Neural cell (in vitro differentiated cells): ENCODE data around the gene NAV1. TPM values are rescaled to one million over a fixed set of nuclear protein-coding genes. Genes with fewer than 3 reads are reported as not detected.

Source experiments
- H2AFZ ChIP-seq: fragments of 200-600, 300-800 bp; sonication (generic), shearing (Covaris generic); 2 replicates; pipeline ENCODE4 v1.6.0; 2014; ENCODE audit warnings: low read depth, mild to moderate bottlenecking, antibody characterized with exemption, low read length, moderate library complexity
- H3F3A ChIP-seq: fragments of 200-600 bp; shearing (Covaris generic); 2 replicates; pipeline ENCODE4 v1.6.1; 2016; ENCODE audit warnings: mild to moderate bottlenecking, moderate library complexity, mixed read lengths, antibody characterized with exemption, low read length; ENCODE audit not compliant: insufficient read depth, poor library complexity, severe bottlenecking
- H3K27ac ChIP-seq: fragments of 200-600, 300-800 bp; sonication (generic), shearing (Covaris generic); 2 replicates; pipeline ENCODE4 v1.5.1; 2014; ENCODE audit warnings: mild to moderate bottlenecking, low read length, moderate library complexity
- H3K27me3 ChIP-seq: fragments of 300-800, 200-600 bp; sonication (generic), shearing (Covaris generic); 2 replicates; pipeline ENCODE4 v1.6.0; 2014; ENCODE audit warnings: mild to moderate bottlenecking, low read depth, low read length, moderate library complexity; ENCODE audit not compliant: insufficient read depth
- H3K36me3 ChIP-seq: fragments of 300-800, 200-600 bp; sonication (generic), shearing (Covaris generic); 2 replicates; pipeline ENCODE4 v1.5.1; 2014; ENCODE audit warnings: mild to moderate bottlenecking, antibody characterized with exemption, low read length, moderate library complexity; ENCODE audit not compliant: insufficient read depth
- H3K4me2 ChIP-seq: fragments of 300-800, 200-600 bp; sonication (generic), shearing (Covaris generic); 2 replicates; pipeline ENCODE4 v1.6.0; 2014; ENCODE audit warnings: mild to moderate bottlenecking, low read length
- H3K4me3 ChIP-seq: fragments of 300-800, 200-600 bp; sonication (generic), shearing (Covaris generic); 2 replicates; pipeline ENCODE4 v1.5.1; 2014; ENCODE audit warnings: mild to moderate bottlenecking, low read length, moderate library complexity
- H3K79me2 ChIP-seq: fragments of 200-600 bp; shearing (Covaris generic); replicated peaks from 2 replicates; pipeline ENCODE4 v1.6.0; 2014; ENCODE audit warnings: mild to moderate bottlenecking, low read length, moderate library complexity; ENCODE audit not compliant: insufficient read depth
- H3K9ac ChIP-seq: fragments of 300-800, 200-600 bp; sonication (generic), shearing (Covaris generic); 2 replicates; pipeline ENCODE4 v1.6.1; 2016; ENCODE audit warnings: mild to moderate bottlenecking, low read length, mixed read lengths
- H3K9me2 ChIP-seq: fragments of 200-600 bp; shearing (Covaris generic); 2 replicates; pipeline ENCODE4 v1.6.1; 2016; ENCODE audit warnings: mild to moderate bottlenecking, low read length, mixed read lengths; ENCODE audit not compliant: insufficient read depth
- H3K9me3 ChIP-seq: fragments of 200-600, 300-800 bp; sonication (generic), shearing (Covaris generic); 2 replicates; pipeline ENCODE4 v1.6.1; 2016; ENCODE audit warnings: mild to moderate bottlenecking, mixed run types, low read length, moderate library complexity, mixed read lengths
- H4K20me1 ChIP-seq: fragments of 200-600 bp; shearing (Covaris generic); 2 replicates; pipeline ENCODE4 v1.6.1; 2016; ENCODE audit warnings: mild to moderate bottlenecking, mixed run types; ENCODE audit not compliant: insufficient read depth
- CTCF ChIP-seq: fragments of 450-650 bp; IDR thresholded peaks from 2 replicates; pipeline ENCODE4 v1.5.1; 2014; ENCODE audit warnings: antibody characterized with exemption, mild to moderate bottlenecking, moderate library complexity; ENCODE audit not compliant: poor library complexity, severe bottlenecking
- EP300 ChIP-seq: fragments of 450-650 bp; conservative IDR thresholded peaks from 2 replicates; pipeline ENCODE4 v1.6.1; 2014; ENCODE audit warnings: antibody characterized with exemption, mild to moderate bottlenecking, moderate library complexity; ENCODE audit not compliant: poor library complexity, severe bottlenecking
- EZH2 ChIP-seq: fragments of 200-600, 300-800 bp; shearing (Covaris generic), sonication (generic); IDR thresholded peaks from 2 replicates; pipeline ENCODE4 v1.6.1; 2014; ENCODE audit warnings: antibody characterized with exemption, low read length, borderline replicate concordance, mild to moderate bottlenecking; ENCODE audit not compliant: insufficient read depth, poor library complexity, severe bottlenecking
- MXI1 ChIP-seq: fragments of 450-650 bp; conservative IDR thresholded peaks from 2 replicates; pipeline ENCODE4 v1.6.1; 2014; ENCODE audit warnings: antibody characterized with exemption, mild to moderate bottlenecking; ENCODE audit not compliant: poor library complexity, severe bottlenecking
- POLR2AphosphoS5 ChIP-seq: IDR thresholded peaks from 2 replicates; pipeline ENCODE4 v1.6.1; 2012
- RAD21 ChIP-seq: fragments of 450-650 bp; conservative IDR thresholded peaks from 2 replicates; pipeline ENCODE4 v1.6.1; 2014; ENCODE audit warnings: antibody characterized with exemption, mild to moderate bottlenecking, moderate library complexity
- SMC3 ChIP-seq: fragments of 450-650 bp; conservative IDR thresholded peaks from 2 replicates; pipeline ENCODE4 v1.6.1; 2014; ENCODE audit warnings: antibody characterized with exemption, mild to moderate bottlenecking, moderate library complexity; ENCODE audit not compliant: poor library complexity
- TAF1 ChIP-seq: IDR thresholded peaks from 2 replicates; pipeline ENCODE4 v1.6.1; 2012; ENCODE audit warnings: low read depth
- polyA plus RNA-seq: library from polyadenylated mRNA; depleted of rRNA; stranded (reverse); fragments of >200 nt; gene quantifications from 2 replicates; pipeline ENCODE4 v1.2.3, GENCODE V29; 2014
- TF ChIP-seq, protein P1 (sequence below): IDR thresholded peaks from 2 replicates; pipeline ENCODE4 v1.6.1; 2012; ENCODE audit warnings: borderline replicate concordance

NAV1 gene
- polyA plus RNA-seq, 1 donor from 2014 or later, result 33.2 TPM

DNA sequence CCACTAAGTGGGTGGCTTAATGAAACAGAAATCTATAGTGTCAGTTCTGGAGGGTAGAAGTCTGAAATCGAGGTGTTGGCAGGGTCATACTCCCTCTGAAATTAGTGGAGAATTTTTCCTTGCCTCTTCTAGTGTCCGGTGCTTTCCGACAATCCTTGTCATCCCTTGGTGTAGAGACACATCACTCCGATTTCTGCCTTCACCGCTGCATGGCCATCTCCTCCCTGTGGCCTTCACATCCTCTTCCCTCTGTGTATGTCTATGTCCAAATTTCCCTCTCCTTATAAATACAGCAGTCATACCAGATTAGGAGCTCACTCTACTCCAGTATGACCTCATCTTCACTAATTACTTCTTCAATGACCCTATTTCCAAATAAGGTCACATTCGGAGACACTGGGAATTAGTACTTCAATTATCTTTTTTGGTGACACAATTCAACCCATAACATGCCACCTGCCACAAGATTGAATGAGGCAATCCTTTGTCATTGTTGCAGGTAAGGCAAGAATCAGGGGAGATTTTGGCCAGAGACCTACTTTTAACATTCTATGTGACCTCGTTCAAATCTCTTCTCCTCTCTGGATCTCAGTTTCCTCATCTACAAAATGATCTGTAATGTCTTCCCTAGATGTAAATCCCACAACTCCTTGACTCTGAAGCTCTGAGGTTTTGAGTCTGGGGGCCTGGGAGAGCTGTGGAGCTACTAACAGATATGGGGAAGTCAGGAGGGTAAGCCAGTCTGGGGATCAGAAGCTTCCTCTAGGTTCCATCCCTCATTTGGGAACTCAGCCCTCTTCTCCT, 16.1 kb downstream of the NAV1 start:
- Histone ChIP-seq H4K20me1 (no peaks in the 10 kb centered on the region), H3K9ac (no peak overlapping the region), H3F3A (no peaks in the 10 kb centered on the region), H3K79me2 (no peaks in the 10 kb centered on the region), H2AFZ (no peak overlapping the region), H3K4me2 (no peak overlapping the region), H3K27me3 (no peaks in the 10 kb centered on the region), H3K36me3 (no peaks in the 10 kb centered on the region), H3K9me3 (no peaks in the 10 kb centered on the region), H3K4me3 (no peak overlapping the region), H3K9me2 (no peaks in the 10 kb centered on the region), H3K27ac (no peak overlapping the region)
- TF ChIP-seq EZH2, result no peak
- no peak for TF ChIP-seq MXI1
- no peak for TF ChIP-seq EP300
- TF ChIP-seq RAD21, result no peak
- no peak for TF ChIP-seq TAF1
- TF ChIP-seq CTCF, result no peak
- TF ChIP-seq SMC3, result no peak

DNA sequence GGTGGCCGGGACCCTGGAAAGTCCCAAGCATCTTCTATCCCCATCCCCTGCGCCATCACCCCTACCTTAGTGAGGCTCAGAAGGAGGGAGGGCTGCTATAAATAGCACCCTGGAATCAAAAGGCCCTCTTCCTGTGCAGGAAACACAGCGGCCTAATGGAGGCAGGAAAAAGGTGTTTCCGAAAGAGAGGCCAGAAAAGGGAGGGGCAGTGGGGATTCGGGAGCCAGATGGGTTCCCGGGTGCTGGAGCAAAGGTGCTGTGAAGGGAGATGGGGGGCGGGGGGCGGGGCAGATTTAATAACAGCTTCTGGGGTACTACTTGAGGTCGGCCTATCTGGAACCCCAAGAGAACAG, 16.6 kb downstream of the NAV1 start:
- Histone ChIP-seq H3K9ac (no peak overlapping the region), H3K27ac (no peak overlapping the region), H3K4me3 (no peak overlapping the region), H3K79me2 (no peaks in the 10 kb centered on the region), H3K9me2 (no peaks in the 10 kb centered on the region), H4K20me1 (no peaks in the 10 kb centered on the region), H2AFZ (no peak overlapping the region), H3K9me3 (no peaks in the 10 kb centered on the region), H3F3A (no peaks in the 10 kb centered on the region), H3K4me2 (no peak overlapping the region), H3K27me3 (no peaks in the 10 kb centered on the region), H3K36me3 (no peaks in the 10 kb centered on the region)
- no peak for TF ChIP-seq SMC3
- no peak for TF ChIP-seq MXI1
- no peak for TF ChIP-seq CTCF
- no peak for TF ChIP-seq RAD21
- no peak for TF ChIP-seq EP300
- no peak for TF ChIP-seq EZH2
- TF ChIP-seq, protein P1, sequence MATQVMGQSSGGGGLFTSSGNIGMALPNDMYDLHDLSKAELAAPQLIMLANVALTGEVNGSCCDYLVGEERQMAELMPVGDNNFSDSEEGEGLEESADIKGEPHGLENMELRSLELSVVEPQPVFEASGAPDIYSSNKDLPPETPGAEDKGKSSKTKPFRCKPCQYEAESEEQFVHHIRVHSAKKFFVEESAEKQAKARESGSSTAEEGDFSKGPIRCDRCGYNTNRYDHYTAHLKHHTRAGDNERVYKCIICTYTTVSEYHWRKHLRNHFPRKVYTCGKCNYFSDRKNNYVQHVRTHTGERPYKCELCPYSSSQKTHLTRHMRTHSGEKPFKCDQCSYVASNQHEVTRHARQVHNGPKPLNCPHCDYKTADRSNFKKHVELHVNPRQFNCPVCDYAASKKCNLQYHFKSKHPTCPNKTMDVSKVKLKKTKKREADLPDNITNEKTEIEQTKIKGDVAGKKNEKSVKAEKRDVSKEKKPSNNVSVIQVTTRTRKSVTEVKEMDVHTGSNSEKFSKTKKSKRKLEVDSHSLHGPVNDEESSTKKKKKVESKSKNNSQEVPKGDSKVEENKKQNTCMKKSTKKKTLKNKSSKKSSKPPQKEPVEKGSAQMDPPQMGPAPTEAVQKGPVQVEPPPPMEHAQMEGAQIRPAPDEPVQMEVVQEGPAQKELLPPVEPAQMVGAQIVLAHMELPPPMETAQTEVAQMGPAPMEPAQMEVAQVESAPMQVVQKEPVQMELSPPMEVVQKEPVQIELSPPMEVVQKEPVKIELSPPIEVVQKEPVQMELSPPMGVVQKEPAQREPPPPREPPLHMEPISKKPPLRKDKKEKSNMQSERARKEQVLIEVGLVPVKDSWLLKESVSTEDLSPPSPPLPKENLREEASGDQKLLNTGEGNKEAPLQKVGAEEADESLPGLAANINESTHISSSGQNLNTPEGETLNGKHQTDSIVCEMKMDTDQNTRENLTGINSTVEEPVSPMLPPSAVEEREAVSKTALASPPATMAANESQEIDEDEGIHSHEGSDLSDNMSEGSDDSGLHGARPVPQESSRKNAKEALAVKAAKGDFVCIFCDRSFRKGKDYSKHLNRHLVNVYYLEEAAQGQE, result no peak
- TF ChIP-seq TAF1, result no peak
- TF ChIP-seq POLR2AphosphoS5, result no peak
